NCI-H2196 (cell line): ENCODE results near the gene CHRD.
"Not testable (repeated sequence)": the region's sequence is repeated elsewhere in the genome, so short reads cannot be mapped to it uniquely, and the experiment has no call there.

Experiments used
- DNase-seq: peaks from one replicate; lab custom pipeline; 2025; ENCODE audit not compliant: unreplicated experiment; lab: John Stamatoyannopoulos, UW

The CHRD gene

DNA sequence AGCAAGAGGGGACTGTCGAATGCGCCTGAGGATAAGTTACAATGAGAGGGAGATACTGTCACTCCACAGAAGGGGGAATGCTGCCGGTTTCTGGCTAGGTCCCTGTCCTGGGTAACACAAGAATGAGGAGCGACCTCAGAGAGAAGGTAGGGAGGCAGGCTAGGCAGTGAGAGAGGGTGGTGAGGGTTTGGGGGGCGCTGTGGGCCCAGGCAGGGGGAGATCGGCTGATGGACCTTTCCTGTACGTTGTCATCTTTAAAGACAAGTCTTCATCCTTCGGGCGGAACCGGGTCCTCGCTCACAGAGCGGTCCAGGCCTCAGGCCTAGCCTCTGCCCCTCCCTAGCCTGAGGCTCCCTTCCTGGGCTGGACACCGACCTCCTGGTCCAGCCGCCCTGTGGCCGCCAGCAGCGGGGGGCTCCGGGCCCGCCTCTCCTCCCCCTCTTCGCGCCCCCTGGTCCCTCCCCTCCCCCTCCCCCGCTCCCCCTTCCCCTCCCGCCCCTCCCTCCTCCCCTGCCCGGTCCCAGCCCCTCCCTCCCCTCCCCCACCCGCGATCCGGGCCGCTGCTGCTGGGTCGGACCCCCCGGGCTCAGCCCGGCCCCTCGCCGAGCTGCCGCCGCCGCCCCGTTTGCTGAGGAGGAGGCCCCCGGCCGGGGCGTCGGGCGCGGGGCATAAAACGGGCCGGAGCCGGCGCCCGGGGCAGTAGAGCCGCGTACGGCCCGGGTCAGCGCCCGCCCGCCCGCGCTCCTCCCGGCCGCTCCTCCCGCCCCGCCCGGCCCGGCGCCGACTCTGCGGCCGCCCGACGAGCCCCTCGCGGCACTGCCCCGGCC is at the start of gene CHRD:
Gene CHRD (plus strand): TSS at position 697 of the 827 bp plus-strand sequence. CDS start 265 bp downstream, outside the sequence.
- DNase-seq = no peak

DNA sequence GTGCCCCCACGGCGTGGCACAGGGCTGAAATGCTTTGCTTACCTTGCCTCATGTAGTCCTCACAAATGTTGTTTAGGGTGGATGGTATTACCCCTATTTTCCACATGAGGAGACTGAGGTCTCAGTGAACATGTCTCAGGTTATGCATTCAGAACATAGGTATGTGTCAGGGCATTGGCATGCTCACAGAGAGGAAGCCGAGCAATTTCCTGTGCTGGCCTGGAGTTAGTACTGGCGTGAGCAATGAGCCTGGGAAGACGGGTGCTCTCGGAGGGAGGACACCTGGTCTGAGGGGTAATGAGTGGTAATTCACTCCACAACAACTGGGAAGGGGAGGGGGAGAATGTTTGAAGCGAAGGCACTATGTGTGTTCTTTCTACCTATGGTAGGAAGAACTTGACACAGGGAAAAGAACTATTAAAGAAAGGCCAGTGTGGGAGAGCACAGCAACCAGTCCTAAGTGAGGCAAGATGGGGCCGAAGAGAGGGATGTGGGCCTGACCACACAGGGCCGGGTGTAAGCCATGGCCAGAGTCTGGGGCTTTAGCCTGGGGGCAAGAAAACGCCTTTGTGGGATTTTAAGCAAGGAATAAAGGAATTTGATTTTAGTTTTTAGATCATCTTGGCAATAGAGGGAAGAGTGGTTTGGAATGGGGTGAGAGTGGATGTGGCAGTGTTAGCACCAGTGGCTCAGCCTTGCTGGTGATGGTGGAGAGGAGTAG is 47.3 kb upstream of the CHRD start:
- no peak for DNase-seq

DNA sequence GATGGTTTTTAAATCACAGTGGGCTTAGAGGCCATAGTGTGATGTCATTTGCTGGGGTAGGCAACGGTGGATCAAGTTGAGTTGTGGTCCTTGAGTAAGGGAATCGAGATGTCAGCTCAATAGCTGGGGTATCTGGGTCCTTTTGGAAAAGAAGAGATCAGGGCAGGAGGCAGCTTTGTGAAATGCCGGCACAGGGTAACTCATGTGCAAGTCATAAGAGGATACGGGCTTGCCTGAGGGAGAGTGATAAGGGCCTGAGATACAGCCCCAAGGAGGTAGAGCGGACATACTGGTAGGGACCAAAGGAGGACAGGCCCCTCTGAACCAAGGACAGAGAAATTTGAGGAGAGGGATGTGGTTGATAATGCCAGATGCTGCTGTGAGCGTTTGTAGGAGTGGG is 46.7 kb upstream of the CHRD start:
- no peak for DNase-seq

DNA sequence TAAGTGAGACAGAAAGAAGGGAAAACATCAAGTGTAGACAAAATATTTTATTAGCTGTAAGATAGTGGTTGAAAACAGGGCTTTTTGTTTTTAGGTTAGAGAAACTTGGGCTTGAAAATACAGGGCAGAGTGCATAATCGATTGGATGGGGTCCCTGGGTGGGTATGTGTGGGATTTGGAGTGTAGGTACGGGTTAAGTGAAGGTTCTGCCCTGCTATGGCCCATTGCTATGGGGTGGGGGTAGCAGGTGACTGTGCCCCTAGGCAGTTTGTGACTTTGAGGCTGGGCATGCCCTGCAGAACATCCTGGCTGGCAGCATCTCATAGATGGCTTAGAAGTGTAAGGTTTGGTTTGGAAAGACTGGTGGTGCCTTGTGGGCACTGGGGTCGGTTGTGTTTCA is 46.2 kb upstream of the CHRD start:
- DNase-seq = no peak

DNA sequence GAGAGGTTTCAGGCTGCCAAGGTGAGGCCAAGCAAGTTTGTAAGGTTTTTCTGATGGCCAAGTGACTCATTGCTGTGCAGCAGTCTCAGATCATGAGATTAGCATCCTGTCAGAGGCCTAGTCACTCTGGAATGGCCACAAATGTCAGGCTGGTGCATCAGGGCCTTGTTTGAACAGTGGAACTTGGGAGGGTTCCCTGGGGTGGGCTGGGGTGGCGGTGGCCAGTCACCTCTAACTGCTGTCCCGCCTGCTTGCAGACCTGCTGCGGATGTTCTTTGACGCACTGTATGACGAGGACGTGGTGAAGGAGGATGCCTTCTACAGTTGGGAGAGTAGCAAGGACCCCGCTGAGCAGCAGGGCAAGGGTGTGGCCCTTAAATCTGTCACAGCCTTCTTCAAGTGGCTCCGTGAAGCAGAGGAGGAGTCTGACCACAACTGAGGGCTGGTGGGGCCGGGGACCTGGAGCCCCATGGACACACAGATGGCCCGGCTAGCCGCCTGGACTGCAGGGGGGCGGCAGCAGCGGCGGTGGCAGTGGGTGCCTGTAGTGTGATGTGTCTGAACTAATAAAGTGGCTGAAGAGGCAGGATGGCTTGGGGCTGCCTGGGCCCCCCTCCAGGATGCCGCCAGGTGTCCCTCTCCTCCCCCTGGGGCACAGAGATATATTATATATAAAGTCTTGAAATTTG is 45.2 kb upstream of the CHRD start:
- no peak for DNase-seq

DNA sequence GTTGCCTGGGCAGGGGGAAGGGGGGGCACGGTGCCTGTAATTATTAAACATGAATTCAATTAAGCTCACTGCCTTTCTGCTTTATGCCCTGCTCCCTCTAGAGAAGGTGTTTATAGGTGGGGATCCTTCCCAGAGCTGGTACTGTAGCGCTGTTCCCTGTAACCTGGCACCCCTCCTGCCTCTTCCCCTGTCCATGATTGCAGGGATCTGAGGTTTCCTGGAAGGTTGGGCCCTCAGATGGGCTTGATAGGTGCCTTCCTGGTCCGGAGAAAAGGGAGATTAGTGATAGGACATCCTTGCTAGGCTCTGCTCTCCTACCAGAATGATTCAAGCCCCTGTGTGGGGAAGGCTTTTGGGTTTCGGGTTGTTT is 44.6 kb upstream of the CHRD start:
- DNase-seq = peak; percentile 75

DNA sequence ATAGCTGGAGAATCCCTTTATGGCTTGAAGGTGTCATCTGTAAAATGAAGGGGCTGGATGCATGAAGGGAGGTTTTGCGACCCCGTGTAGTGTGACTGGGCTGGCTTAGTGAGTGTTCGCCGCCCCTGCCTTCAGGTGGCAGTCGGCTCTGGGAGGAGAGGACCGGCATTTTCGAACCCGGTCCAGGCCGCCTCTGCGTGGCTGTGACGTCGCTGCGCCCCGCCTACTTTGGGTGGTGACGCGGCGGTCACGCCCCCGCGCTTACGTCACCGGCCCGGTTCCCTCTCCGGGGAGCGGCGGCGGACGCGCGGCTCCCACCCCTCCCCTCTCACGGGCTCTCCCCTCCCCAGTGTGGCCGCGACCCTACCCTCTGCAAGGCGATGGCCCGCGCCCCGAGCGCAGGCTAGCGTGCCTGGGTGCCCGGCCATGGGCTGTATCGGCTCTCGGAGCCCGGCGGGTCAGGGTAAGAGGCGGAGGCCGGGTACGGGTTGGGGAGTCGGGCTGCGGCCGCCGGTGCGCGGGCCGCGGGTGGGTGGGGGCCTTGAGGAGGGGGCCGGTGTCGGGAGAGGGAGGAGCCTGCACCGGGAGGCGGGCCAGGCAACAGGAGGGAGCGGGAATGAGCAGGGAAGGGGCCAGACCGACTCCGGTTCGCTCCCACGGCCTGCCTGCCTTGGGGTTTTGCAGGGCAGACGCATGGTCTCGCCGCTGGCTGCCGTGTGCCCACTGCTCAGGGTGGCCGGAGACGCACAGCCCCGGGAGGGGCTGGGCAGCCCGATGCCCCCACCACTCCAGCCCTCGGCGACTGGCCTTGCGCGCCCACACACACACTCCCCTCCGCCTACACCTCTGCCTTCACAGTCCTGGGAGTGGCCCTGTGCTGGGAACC is 44.0 kb upstream of the CHRD start:
- peak; percentile 99 for DNase-seq

DNA sequence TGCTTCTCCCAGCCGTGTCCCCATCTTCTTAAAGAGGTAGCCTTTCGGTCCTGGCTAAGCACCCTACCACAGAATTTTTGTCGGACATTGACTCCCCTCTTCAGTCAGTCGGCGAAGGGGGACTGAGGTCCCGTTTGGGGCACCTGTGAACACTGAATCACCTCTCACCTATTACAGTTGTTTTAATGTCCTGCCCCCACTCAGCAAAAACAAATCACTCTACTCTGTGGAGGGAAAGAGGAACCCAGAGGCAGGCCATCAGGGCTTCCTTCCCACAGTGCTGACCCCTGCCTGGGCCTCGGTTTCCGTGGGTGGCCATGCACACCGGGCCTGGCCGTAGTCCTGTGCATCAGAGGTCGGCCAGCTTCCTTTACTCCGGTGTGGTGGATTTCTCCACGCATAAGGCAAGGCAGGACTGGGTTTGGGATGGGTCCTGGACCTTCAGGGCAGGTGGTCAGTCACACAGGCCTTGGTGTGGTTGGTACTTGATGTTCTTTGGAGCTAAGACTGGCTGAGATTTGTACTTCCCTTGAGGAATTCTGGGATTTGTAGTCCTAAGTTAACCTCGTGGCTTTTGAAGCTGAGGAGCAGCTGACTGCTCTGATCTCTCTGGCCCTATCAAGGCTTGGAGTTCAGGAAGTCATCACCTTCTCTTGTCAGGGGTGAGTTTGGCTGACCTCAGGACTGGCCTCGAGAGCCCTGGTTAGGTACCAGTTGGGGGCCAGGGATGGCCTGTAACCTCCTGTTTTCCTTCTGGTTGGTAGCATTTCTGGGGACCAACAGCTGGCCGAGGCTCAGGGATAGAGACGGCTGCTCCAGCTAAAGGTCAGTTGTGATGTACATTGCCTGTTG is 43.1 kb upstream of the CHRD start:
- DNase-seq = peak; percentile 92

DNA sequence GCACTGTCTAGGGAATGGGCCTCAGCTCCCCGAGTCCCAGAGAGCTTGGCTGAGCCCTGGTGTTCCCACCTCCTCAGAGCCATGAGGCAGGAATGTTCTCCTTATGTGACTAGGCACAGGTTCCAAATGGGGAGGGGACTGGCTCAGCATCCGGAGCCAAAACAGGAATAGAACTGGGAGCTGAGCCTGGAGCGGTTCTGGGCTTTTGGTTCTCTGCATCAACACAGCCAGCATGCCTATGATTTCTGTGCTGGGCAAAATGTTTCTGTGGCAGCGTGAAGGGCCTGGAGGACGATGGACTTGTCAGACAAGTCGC is 42.5 kb upstream of the CHRD start, which contains the start of gene FAM131A:
Gene FAM131A (plus strand): TSS at position 202 of the 316 bp plus-strand sequence. CDS start 31 bp downstream, at position 233.
- DNase-seq = no peak

DNA sequence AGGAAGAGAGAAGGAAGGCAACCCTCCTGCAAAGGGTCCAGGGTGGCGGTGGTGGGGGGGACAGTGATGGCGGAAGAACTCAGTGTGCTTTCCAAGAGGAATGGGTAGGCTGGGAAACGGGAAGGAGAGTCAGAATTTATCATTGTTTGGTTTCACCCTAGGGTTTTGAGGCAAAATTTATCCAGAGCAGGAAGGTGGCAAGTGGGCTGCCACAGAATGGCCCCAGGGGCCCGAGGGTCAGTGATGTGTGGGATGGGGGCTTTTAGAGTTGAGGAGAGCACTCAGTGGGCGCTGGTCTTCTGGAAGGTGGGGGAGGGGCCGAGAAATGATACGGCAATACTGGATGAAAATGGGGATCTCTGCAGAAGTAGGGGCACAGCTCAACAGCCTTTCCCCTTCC is 41.9 kb upstream of the CHRD start:
- DNase-seq = no peak

DNA sequence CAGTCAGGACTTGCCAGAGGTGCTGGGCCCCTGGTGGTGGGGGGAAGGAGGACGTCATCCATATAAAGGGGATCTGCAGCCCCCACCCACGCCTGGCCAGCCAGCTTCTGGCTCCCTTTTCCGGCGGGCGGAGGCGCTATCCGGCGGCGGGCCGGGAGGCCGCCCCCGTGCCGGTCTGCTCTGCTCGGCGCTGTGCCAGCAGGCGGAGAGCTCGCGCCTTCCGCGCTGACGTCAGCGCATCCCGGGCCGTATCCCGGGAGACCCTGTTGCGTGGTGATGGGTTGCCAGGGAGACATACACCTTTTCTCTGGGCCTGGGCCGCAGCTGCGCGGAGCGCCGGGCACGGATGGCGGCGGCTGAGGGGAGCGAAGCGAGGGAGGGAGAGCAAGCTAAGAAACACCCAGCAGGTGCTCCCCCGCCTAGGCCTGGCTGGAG is 41.3 kb upstream of the CHRD start:
- peak; percentile 100 for DNase-seq

DNA sequence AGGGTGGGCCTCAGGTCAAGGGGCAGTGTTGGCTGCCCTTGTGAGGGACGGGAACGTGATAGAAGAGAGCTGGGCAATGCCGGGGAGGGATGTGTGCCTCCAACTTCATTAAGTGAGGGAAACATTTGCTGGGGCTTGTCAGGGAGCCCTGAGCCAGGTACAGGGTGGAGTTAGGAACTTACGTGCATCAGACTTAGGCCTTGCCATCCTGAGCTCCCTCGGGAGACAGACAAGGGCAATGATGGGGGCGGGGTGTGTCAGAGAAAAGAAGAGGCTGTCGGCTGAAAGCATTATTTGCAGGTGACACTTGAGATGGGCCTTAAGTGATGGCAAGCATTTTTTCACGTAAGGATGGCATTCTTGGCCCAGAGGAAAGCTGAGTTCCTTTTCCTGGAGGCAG is 40.9 kb upstream of the CHRD start:
- DNase-seq = peak; percentile 83

DNA sequence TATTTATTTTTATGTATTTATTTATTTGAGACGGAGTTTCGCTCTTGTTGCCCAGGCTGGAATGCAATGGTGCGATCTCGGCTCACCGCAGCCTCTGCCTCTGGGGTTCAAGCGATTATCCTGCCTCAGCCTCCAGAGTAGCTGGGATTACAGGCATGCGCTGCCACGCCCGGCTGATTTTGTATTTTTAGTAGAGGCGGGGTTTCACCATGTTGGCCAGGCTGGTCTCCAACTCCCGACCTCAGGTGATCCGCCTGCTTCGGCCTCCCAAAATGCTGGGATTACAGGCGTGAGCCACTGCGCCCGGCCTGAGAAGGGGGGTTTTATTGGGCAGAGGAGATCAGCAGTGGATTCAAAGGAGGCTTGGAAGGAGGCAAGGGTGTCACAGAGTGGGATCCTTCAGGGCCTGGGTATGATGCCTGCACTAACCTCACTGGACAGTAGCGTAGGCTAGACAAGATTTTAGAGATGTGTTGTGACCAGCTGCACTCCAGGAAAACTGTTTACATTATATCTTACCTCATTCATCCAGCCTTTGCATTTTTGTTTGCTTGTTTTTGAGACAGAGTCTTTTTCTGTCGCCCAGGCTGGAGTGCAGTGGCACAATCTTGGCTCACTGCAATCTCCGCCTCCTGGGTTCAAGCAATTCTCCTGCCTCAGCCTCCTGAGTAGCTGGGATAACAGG is 40.3 kb upstream of the CHRD start:
- DNase-seq = not testable (repeated sequence)

DNA sequence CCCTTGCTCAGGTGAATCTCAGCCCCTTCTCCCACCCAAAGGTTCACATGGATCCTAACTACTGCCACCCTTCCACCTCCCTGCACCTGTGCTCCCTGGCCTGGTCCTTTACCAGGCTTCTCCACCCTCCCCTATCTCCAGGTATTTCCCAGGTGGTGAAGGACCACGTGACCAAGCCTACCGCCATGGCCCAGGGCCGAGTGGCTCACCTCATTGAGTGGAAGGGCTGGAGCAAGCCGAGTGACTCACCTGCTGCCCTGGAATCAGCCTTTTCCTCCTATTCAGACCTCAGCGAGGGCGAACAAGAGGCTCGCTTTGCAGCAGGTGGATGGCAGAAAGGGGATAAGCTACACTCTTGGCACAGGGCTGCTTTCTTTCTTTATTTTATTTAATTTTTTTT is 37.9 kb upstream of the CHRD start:
- DNase-seq = peak; percentile 100

DNA sequence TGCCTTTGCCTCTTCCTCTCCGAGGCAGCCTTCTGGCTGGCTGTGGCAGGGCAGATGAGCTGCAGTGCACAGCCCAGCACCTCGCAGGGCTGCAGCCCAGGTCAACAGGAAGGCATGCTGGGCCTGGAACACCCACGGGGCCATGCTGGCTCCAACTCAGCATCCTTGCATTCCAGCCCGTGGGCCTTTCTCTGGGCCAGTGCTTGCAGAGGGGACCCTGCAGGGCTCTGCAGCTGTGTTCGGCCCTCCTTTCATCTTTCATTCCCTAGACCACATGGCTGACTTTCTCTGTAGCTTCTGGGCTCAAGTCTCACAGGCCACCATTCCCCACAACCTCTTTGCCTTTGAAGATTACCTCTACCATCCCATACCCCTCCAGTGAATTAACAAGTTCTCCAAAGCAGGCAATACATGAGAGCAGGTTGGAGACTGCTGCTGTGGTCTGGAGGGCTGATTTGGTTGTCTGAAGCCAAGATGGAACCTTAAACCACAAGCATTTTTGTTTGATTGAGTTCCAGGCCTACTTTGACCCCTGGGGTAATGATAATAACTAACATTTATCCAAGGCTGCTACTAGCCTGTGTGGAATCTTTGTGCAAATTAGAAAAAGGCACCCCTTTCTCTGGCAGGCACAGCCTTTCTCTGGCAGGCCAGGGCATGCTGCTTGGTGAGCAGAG is 36.5 kb upstream of the CHRD start:
- no peak for DNase-seq

DNA sequence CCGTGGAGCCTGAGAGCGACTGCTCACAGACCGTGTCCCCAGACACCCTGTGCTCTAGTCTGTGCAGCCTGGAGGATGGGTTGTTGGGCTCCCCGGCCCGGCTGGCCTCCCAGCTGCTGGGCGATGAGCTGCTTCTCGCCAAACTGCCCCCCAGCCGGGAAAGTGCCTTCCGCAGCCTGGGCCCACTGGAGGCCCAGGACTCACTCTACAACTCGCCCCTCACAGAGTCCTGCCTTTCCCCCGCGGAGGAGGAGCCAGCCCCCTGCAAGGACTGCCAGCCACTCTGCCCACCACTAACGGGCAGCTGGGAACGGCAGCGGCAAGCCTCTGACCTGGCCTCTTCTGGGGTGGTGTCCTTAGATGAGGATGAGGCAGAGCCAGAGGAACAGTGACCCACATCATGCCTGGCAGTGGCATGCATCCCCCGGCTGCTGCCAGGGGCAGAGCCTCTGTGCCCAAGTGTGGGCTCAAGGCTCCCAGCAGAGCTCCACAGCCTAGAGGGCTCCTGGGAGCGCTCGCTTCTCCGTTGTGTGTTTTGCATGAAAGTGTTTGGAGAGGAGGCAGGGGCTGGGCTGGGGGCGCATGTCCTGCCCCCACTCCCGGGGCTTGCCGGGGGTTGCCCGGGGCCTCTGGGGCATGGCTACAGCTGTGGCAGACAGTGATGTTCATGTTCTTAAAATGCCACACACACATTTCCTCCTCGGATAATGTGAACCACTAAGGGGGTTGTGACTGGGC is 35.1 kb upstream of the CHRD start:
- DNase-seq = no peak

DNA sequence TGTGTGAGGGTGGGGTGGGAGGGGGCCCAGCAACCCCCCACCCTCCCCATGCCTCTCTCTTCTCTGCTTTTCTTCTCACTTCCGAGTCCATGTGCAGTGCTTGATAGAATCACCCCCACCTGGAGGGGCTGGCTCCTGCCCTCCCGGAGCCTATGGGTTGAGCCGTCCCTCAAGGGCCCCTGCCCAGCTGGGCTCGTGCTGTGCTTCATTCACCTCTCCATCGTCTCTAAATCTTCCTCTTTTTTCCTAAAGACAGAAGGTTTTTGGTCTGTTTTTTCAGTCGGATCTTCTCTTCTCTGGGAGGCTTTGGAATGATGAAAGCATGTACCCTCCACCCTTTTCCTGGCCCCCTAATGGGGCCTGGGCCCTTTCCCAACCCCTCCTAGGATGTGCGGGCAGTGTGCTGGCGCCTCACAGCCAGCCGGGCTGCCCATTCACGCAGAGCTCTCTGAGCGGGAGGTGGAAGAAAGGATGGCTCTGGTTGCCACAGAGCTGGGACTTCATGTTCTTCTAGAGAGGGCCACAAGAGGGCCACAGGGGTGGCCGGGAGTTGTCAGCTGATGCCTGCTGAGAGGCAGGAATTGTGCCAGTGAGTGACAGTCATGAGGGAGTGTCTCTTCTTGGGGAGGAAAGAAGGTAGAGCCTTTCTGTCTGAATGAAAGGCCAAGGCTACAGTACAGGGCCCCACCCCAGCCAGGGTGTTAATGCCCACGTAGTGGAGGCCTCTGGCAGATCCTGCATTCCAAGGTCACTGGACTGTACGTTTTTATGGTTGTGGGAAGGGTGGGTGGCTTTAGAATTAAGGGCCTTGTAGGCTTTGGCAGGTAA is 34.3 kb upstream of the CHRD start:
- peak; percentile 95 for DNase-seq
